Measurements from ENCODE around the gene TIMP3. TPM values are rescaled to one million over a fixed set of nuclear protein-coding genes. Genes with fewer than 3 reads are reported as not detected.

The TIMP3 gene
- total RNA-seq, 1 experiment from 2014 or later: 3.3 TPM

- no peak overlapping the region for H3K4me3 Mint-ChIP-seq
- ChIA-PET CTCF (no interaction called here), POLR2A (no interaction called here)
- H3K36me3 Mint-ChIP-seq: no peaks in the 10 kb centered on the region
- H3K4me1 Mint-ChIP-seq: 0 out of 2 replicates have a peak, but pooled peaks cover 2% of the 10 kb centered on the region
- no peaks in the 10 kb centered on the region for H3K27me3 Mint-ChIP-seq (ENCODE audit: low read depth)
- H3K27ac Mint-ChIP-seq: no peak overlapping the region
- ATAC-seq (no peak), DNase-seq (ENCODE audit: low spot score) (no peak)
- H3K9me3 Mint-ChIP-seq: no peaks in the 10 kb centered on the region
- no peak for TF ChIP-seq RELA (CRISPR knock-in tag; IDR thresholded peaks at IDR 0.05; ENCODE audit: borderline replicate concordance)
Measured at GRCh38 chr22:32849501-32849900, 48.0 kb downstream of the TIMP3 start.

- ChIA-PET CTCF (no interaction called here), POLR2A (no interaction called here)
- 0 out of 2 replicates have a peak, but pooled peaks cover 2% of the 10 kb centered on the region for H3K4me1 Mint-ChIP-seq
- H3K27me3 Mint-ChIP-seq (ENCODE audit: low read depth): no peaks in the 10 kb centered on the region
- H3K36me3 Mint-ChIP-seq: no peaks in the 10 kb centered on the region
- no peaks in the 10 kb centered on the region for H3K9me3 Mint-ChIP-seq
- no peak overlapping the region for H3K4me3 Mint-ChIP-seq
- no peak for DNase-seq (ENCODE audit: low spot score)
- no peak for ATAC-seq
- TF ChIP-seq GTF2I (CRISPR knock-in tag; conservative IDR thresholded peaks at IDR 0.05) (no peak), ZNF121 (CRISPR knock-in tag; IDR thresholded peaks at IDR 0.05) (no peak), TEAD4 (CRISPR knock-in tag; IDR thresholded peaks at IDR 0.05) (no peak), ARID4B (CRISPR knock-in tag; IDR thresholded peaks at IDR 0.05; ENCODE audit: borderline replicate concordance) (no peak), JUN (CRISPR knock-in tag; IDR thresholded peaks at IDR 0.05) (no peak), NFATC4 (CRISPR knock-in tag; IDR thresholded peaks at IDR 0.05) (no peak), SP1 (CRISPR knock-in tag; conservative IDR thresholded peaks at IDR 0.05) (no peak), STAT6 (CRISPR knock-in tag; conservative IDR thresholded peaks at IDR 0.05; ENCODE audit: low read depth) (no peak), ZNF416 (CRISPR knock-in tag; IDR thresholded peaks at IDR 0.05) (no peak), NR2C2 (CRISPR knock-in tag; IDR thresholded peaks at IDR 0.05) (no peak), ZNF317 (CRISPR knock-in tag; IDR thresholded peaks at IDR 0.05; ENCODE audit: borderline replicate concordance, low read depth) (no peak)
- H3K27ac Mint-ChIP-seq: no peak overlapping the region
Measured at GRCh38 chr22:32850157-32850556, 48.7 kb downstream of the TIMP3 start.

GRCh38 chr22:32850591-32851517 lies 49.3 kb downstream of the TIMP3 start:
- no peak for TF ChIP-seq ATF3 (CRISPR knock-in tag; conservative IDR thresholded peaks at IDR 0.05)
- TF ChIP-seq GTF2I (CRISPR knock-in tag; conservative IDR thresholded peaks at IDR 0.05): no peak
- no peak for TF ChIP-seq ZNF263 (CRISPR knock-in tag; IDR thresholded peaks at IDR 0.05; ENCODE audit: low read depth)
- no peak for TF ChIP-seq ZMAT4 (CRISPR knock-in tag; IDR thresholded peaks at IDR 0.05)
- no peak for TF ChIP-seq ZSCAN18 (CRISPR knock-in tag; IDR thresholded peaks at IDR 0.05)
- TF ChIP-seq ZBTB43 (CRISPR knock-in tag; IDR thresholded peaks at IDR 0.05): no peak
- no peak for TF ChIP-seq JAZF1 (CRISPR knock-in tag; IDR thresholded peaks at IDR 0.05)
- TF ChIP-seq USF2 (CRISPR knock-in tag; IDR thresholded peaks at IDR 0.05): no peak
- H3K36me3 Mint-ChIP-seq: no peaks in the 10 kb centered on the region
- 0 out of 2 replicates have a peak, but pooled peaks cover 2% of the 10 kb centered on the region for H3K4me1 Mint-ChIP-seq
- ATAC-seq (no peak), DNase-seq (ENCODE audit: low spot score) (no peak)
- H3K9me3 Mint-ChIP-seq: no peaks in the 10 kb centered on the region
- H3K4me3 Mint-ChIP-seq: no peak overlapping the region
- H3K27ac Mint-ChIP-seq: no peak overlapping the region
- ChIA-PET CTCF (no interaction called here), POLR2A (no interaction called here)
- H3K27me3 Mint-ChIP-seq (ENCODE audit: low read depth): no peaks in the 10 kb centered on the region
